Endothelial cell of umbilical vein (primary cell): ENCODE measurements around the gene TSR3. TPM values are rescaled to one million over a fixed set of nuclear protein-coding genes. Genes with fewer than 3 reads are reported as not detected.

Experiments
- BruUV-seq: library from RNA; stranded (reverse); fragments of 400-500 nt; replicated peaks from 2 replicates; lab custom pipeline; 2021; lab: Mats Ljungman, UMichigan
- CTCF ChIA-PET: fragments of 300-600, 350-600 bp; sonication (Branson Sonifier 250); formaldehyde crosslinking; loops from one replicate; lab custom pipeline; 2021; ENCODE audit warnings: antibody characterized with exemption, inconsistent platforms; lab: Charles Lee
- POLR2A ChIA-PET: fragments of 300-600, 350-600 bp; sonication (Branson Sonifier 250); formaldehyde crosslinking; loops from one replicate; lab custom pipeline; 2021; ENCODE audit warnings: antibody characterized with exemption, inconsistent platforms; lab: Charles Lee
- DNase-seq: peaks from one replicate; pipeline ENCODE4 v3.0.0-alpha.2; 2011; ENCODE audit warnings: low read depth, low spot score
- FAIRE-seq: peaks from 2 replicates; lab custom pipeline; 2011; peaks lifted over from hg19 to GRCh38; lab: Jason Lieb, UNC
- H2AFZ ChIP-seq: 2 replicates; pipeline ENCODE4 v1.6.0; 2012; ENCODE audit warnings: low read depth, low read length, control low read depth, inconsistent platforms
- H3K27ac ChIP-seq: 2 replicates; pipeline ENCODE4 v1.5.1; 2011; ENCODE audit warnings: low read depth, mild to moderate bottlenecking, control low read depth, low read length, moderate library complexity; ENCODE audit not compliant: insufficient read depth
- H3K27me3 ChIP-seq, 2 experiments: 2 replicates each; pipeline versions ENCODE4 v1.6.0 to v1.6.1; 2011; ENCODE audit warnings: low read length in 2 of 2, mixed read lengths in 1 of 2; ENCODE audit not compliant: control insufficient read depth in 2 of 2, insufficient read depth in 2 of 2
- H3K36me3 ChIP-seq, 2 experiments: 2 replicates in 1 of 2; 3 replicates in 1 of 2; pipeline ENCODE4 v1.5.1; 2011; ENCODE audit warnings: low read length in 2 of 2, mild to moderate bottlenecking in 1 of 2, moderate library complexity in 1 of 2; ENCODE audit not compliant: control insufficient read depth in 2 of 2, insufficient read depth in 2 of 2; ENCODE audit errors: extremely low read depth in 1 of 2
- H3K4me1 ChIP-seq: 3 replicates; pipeline ENCODE4 v1.5.1; 2011; ENCODE audit warnings: mild to moderate bottlenecking, low read length; ENCODE audit not compliant: control insufficient read depth, insufficient read depth; ENCODE audit errors: extremely low read depth
- H3K4me2 ChIP-seq: 2 replicates; pipeline ENCODE4 v1.6.1; 2011; ENCODE audit warnings: low read length, control low read depth, mixed read lengths; ENCODE audit not compliant: insufficient read depth
- H3K4me3 ChIP-seq, 3 experiments: fragments of 200-600 bp in 1 of 3; sonication (generic), shearing (Covaris generic) in 1 of 3; replicated peaks in 1 of 3; 2 replicates each; pipeline ENCODE4 v1.5.1; 2011 to 2016; ENCODE audit warnings: control low read depth in 3 of 3, low read length in 3 of 3, mild to moderate bottlenecking in 2 of 3, inconsistent platforms in 1 of 3, low read depth in 1 of 3, moderate library complexity in 1 of 3; ENCODE audit not compliant: insufficient read depth in 1 of 3
- H3K79me2 ChIP-seq: 2 replicates; pipeline ENCODE4 v1.6.0; 2012; ENCODE audit warnings: low read length, inconsistent platforms; ENCODE audit not compliant: control insufficient read depth, insufficient read depth
- H3K9ac ChIP-seq: replicated peaks from 2 replicates; pipeline ENCODE3; 2011; ENCODE audit warnings: low read length, control low read depth; ENCODE audit not compliant: insufficient read depth; ENCODE audit errors: extremely low read depth
- H3K9me1 ChIP-seq: replicated peaks from 3 replicates; pipeline ENCODE4 v1.6.0; 2011; ENCODE audit warnings: mild to moderate bottlenecking, low read length; ENCODE audit not compliant: control insufficient read depth, insufficient read depth; ENCODE audit errors: extremely low read depth
- H3K9me3 ChIP-seq: replicated peaks from 2 replicates; pipeline ENCODE4 v1.5.1; 2012; ENCODE audit warnings: low read length, inconsistent platforms; ENCODE audit not compliant: control insufficient read depth, insufficient read depth
- H4K20me1 ChIP-seq: replicated peaks from 2 replicates; pipeline ENCODE3; 2011; ENCODE audit warnings: mild to moderate bottlenecking, low read length; ENCODE audit not compliant: control insufficient read depth, insufficient read depth; ENCODE audit errors: extremely low read depth
- CTCF ChIP-seq, 2 donors: IDR thresholded peaks; 1 replicate in 1 of 2; 2 replicates in 1 of 2; pipeline ENCODE4 v1.5.1; 2011; ENCODE audit warnings: low read length in 2 of 2, mild to moderate bottlenecking in 2 of 2, moderate library complexity in 2 of 2, control low read depth in 1 of 2, inconsistent platforms in 1 of 2, low read depth in 1 of 2; ENCODE audit not compliant: insufficient read depth in 1 of 2; ENCODE audit errors: extremely low read depth in 1 of 2
- EZH2 ChIP-seq: IDR thresholded peaks from 2 replicates; pipeline ENCODE4 v1.6.1; 2012; ENCODE audit warnings: borderline replicate concordance, low read depth, mild to moderate bottlenecking, moderate library complexity, low read length, inconsistent platforms; ENCODE audit not compliant: severe bottlenecking
- FOS ChIP-seq: IDR thresholded peaks from 2 replicates; pipeline ENCODE4 v1.6.1; 2011; ENCODE audit warnings: mild to moderate bottlenecking, low read length, moderate library complexity, borderline replicate concordance; ENCODE audit not compliant: insufficient read depth
- GATA2 ChIP-seq: IDR thresholded peaks from 2 replicates; pipeline ENCODE4 v1.7.0; 2011; ENCODE audit warnings: low read depth, mild to moderate bottlenecking, moderate library complexity, mixed read lengths, low read length; ENCODE audit not compliant: insufficient read length, insufficient read depth
- JUN ChIP-seq: IDR thresholded peaks from 2 replicates; pipeline ENCODE4 v1.6.1; 2011; ENCODE audit warnings: borderline replicate concordance, low read depth; ENCODE audit not compliant: insufficient read length, insufficient read depth
- MAX ChIP-seq: IDR thresholded peaks from 2 replicates; pipeline ENCODE4 v1.6.1; 2011; ENCODE audit not compliant: insufficient read depth, insufficient read length
- POLR2A ChIP-seq: IDR thresholded peaks from 2 replicates; pipeline ENCODE4 v1.6.1; 2012; ENCODE audit warnings: low read depth, mild to moderate bottlenecking, control low read depth, low read length
- dilution Hi-C: fragments of 300-500 bp; cut with MboI; formaldehyde crosslinking; loops from one replicate; pipeline ENCODE4 v1.15.0; 2019; ENCODE audit warnings: low sequenced_read_pairs; ENCODE audit not compliant: extremely low pct_ligation_motif_present
- intact Hi-C: fragments of 100-400 bp; cut with micrococcal nuclease; formaldehyde crosslinking; loops from one replicate; pipeline ENCODE4 v1.10.0; 2022
- polyA plus RNA-seq, 4 experiments: library from polyadenylated mRNA; depleted of rRNA in 3 of 4; stranded (reverse) in 3 of 4; unstranded in 1 of 4; fragments of >200 nt; gene quantifications; 2 replicates each; pipeline versions ENCODE4 v1.2.1 to v1.2.3, GENCODE V29; 2011 to 2012; ENCODE audit warnings: missing spikeins in 1 of 4
- total RNA-seq: library from RNA; stranded (reverse); gene quantifications from 2 replicates; pipeline ENCODE4 v1.2.3, GENCODE V29; 2021

Gene TSR3
- total and polyA plus RNA-seq, 2 donors (not counting 3 experiments of a cell fraction or from before 2014, with no cell fraction given): 65.4 to 82.7 TPM

GRCh38 chr16:1325673-1326371, 25.9 kb downstream of the TSR3 start:
- ChIA-PET POLR2A (no interaction called here), CTCF (interaction anchor here (1.0 kb wide), 1 partner anchor 9 kb away, joined by 3 read pairs; no protein-coding TSS in a partner anchor)
- H3K9ac ChIP-seq: no peak overlapping the region
- FAIRE-seq: no peak
- TF ChIP-seq MAX (no peak), JUN (no peak), FOS (no peak), GATA2 (no peak), EZH2 (no peak), POLR2A (no peak), CTCF (IDR thresholded peaks at IDR 0.05; ENCODE audit: extremely low read depth in 1 of 2, insufficient read depth in 1 of 2, low read depth in 1 of 2, low read length in 2 of 2) (no peak)
- no peak overlapping the region for H3K4me3 ChIP-seq
- no peaks in the 10 kb centered on the region for H3K9me3 ChIP-seq
- no peaks in the 10 kb centered on the region for H3K9me1 ChIP-seq
- no peaks in the 10 kb centered on the region for H3K4me1 ChIP-seq
- no peak overlapping the region for H2AFZ ChIP-seq
- intact Hi-C loops (no loop called here), dilution Hi-C loops (no loop called here)
- no peak overlapping the region for H3K27ac ChIP-seq
- H3K4me2 ChIP-seq: no peak overlapping the region
- peaks cover 0 to 2% of the 10 kb centered on the region in 2 experiments for H3K27me3 ChIP-seq
- peaks cover 3 to 21% of the 10 kb centered on the region in 2 experiments for H3K36me3 ChIP-seq
- BruUV-seq: no TSS peak
- H3K79me2 ChIP-seq: no peaks in the 10 kb centered on the region
- no peaks in the 10 kb centered on the region for H4K20me1 ChIP-seq
- DNase-seq: no peak
